ENCODE results near the gene OCLN. TPM values are rescaled to one million over a fixed set of nuclear protein-coding genes. Genes with fewer than 3 reads are reported as not detected.
"Not testable (repeated sequence)": the region's sequence is repeated elsewhere in the genome, so short reads cannot be mapped to it uniquely, and the experiment has no call there.

Gene OCLN
- total RNA-seq, 2 experiments from 2014 or later, result 0.57 to 2.1 TPM

DNA sequence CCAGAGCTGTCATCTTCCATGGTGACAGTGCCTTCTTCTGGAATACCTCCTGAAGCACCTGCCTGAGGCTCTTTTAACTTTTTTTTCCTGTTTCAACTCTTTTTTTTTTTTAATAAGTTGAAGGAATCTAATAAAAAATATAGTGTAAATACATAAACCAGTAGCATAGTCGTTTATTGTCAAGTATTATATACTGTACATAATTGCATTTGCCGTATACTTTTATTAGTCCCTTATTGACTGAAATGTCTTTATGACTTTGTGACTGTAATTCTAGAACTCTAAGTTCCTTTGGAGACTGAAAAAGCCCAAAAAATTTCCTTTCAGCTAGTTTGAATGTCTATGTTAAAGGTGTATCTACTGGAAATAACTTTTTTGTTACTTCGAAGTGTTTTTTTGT, 45.3 kb downstream of the OCLN start:
- H3K27ac Mint-ChIP-seq; DNase-seq; H3K27me3 Mint-ChIP-seq; POLR2A ChIA-PET; intact Hi-C loops (cut with DNase I, micrococcal nuclease); H3K4me1 Mint-ChIP-seq; CTCF ChIA-PET; H3K9me3 Mint-ChIP-seq (ENCODE audit: low read depth); ATAC-seq; H3K4me3 Mint-ChIP-seq; H3K36me3 Mint-ChIP-seq (ENCODE audit: low read depth): not testable (repeated sequence)

DNA sequence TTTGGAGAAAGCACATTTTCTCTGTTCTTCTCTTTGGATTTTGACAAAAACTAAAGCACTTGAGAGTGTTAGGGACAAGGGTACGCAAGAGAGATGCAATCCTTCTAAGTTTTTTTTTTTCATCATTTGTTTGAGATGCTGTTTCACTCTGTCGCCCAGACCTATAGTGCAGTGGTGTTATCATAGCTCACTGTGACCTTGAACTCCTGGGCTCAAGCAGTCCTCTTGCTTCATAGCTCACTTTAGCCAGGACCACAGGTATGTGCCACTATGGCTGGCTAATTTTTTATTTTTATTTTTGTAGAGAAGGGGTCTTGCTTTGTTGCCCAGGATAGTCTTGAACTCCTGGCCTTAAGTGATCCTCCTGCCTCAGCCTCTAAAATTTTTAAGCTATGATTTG, 46.1 kb downstream of the OCLN start:
- H3K27ac Mint-ChIP-seq, result not testable (repeated sequence)

DNA sequence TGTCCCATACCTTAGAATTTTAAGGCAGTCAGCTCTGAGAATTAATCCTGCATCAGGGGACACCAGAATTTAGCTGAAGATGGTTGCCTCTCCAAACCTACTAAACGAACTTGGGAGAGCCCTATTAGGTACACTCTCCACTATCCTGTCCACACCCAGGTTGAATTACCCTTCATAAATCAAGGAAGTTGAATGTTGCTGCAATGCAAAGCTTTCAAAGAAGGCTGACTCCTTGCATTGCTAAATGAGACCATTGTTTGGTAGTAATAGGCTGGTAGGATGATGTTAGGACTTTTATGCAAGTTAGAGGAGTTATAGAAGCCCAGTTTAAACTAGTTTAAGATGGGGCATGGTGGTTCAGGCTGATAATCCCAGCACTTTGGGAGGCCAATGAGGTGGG, 48.8 kb downstream of the OCLN start:
- intact Hi-C loops (cut with DNase I, micrococcal nuclease); H3K36me3 Mint-ChIP-seq (ENCODE audit: low read depth); DNase-seq; POLR2A ChIA-PET; H3K27ac Mint-ChIP-seq; H3K27me3 Mint-ChIP-seq; ATAC-seq; H3K4me1 Mint-ChIP-seq; H3K4me3 Mint-ChIP-seq; H3K9me3 Mint-ChIP-seq (ENCODE audit: low read depth); CTCF ChIA-PET: not testable (repeated sequence)

More for the DNA sequence above, 46.1 kb downstream of the OCLN start:
- H3K27me3 Mint-ChIP-seq; H3K4me3 Mint-ChIP-seq; POLR2A ChIA-PET; H3K36me3 Mint-ChIP-seq (ENCODE audit: low read depth); CTCF ChIA-PET; H3K9me3 Mint-ChIP-seq (ENCODE audit: low read depth); ATAC-seq; intact Hi-C loops (cut with DNase I, micrococcal nuclease); DNase-seq; H3K4me1 Mint-ChIP-seq: not testable (repeated sequence)

DNA sequence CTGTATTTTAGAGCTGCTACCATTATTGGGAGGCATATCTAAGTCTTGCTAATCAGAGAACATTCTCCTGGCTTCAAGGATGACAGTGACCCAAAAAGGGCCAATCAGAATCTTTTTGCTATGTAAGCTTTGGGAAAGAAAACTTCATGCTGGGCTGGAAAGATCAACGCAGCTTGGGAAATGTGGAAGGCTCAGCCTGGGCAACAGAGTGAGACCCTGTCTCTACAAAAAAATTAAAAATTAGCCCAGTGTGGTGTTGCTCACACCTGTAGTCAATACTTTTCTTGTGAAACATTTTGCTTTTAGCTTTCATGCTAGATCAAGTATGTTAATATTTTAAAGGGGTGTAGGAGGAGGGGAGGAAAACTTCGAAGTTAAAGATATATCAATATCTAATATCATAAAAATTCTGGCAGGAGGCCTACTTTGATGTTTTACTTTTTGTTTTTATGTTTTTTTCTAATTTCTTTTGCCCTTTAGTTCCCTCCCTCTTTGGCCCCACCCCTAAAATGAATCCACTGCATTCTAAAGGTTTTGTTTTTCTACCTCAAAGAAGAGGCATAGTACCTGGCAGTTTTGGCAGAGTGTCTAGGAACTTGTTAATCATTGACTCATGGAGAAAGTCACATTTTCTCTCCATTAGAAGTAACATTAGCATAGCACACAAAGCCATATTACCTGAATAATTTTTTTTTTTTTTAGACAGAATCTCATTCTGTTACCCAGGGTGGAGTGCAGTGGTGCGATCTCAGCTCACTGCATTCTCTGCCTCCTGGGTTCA, 50.4 kb downstream of the OCLN start:
- H3K27ac Mint-ChIP-seq; POLR2A ChIA-PET; H3K9me3 Mint-ChIP-seq (ENCODE audit: low read depth); H3K4me3 Mint-ChIP-seq; DNase-seq; H3K4me1 Mint-ChIP-seq; H3K27me3 Mint-ChIP-seq; intact Hi-C loops (cut with DNase I, micrococcal nuclease); ATAC-seq; H3K36me3 Mint-ChIP-seq (ENCODE audit: low read depth); CTCF ChIA-PET: not testable (repeated sequence)

DNA sequence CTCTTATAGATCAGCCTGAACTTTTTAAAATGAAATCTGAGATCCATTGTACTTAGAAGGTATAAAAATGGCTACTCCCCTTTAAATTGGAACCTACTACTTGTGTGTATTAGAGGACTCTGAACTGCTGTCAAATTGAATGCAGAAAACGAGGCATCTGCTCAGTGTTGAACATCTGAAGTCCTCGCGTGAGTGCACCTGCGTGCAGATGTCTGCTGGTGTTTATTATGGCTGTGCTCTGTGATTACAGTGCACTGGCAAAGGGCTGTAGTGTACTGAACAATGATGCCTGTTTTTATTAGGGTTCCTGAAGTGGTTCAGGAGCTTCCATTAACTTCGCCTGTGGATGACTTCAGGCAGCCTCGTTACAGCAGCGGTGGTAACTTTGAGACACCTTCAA, 52.0 kb downstream of the OCLN start:
- ATAC-seq; H3K9me3 Mint-ChIP-seq (ENCODE audit: low read depth); H3K36me3 Mint-ChIP-seq (ENCODE audit: low read depth); H3K27ac Mint-ChIP-seq; intact Hi-C loops (cut with DNase I, micrococcal nuclease); H3K27me3 Mint-ChIP-seq; H3K4me3 Mint-ChIP-seq; POLR2A ChIA-PET; DNase-seq; CTCF ChIA-PET; H3K4me1 Mint-ChIP-seq: not testable (repeated sequence)

DNA sequence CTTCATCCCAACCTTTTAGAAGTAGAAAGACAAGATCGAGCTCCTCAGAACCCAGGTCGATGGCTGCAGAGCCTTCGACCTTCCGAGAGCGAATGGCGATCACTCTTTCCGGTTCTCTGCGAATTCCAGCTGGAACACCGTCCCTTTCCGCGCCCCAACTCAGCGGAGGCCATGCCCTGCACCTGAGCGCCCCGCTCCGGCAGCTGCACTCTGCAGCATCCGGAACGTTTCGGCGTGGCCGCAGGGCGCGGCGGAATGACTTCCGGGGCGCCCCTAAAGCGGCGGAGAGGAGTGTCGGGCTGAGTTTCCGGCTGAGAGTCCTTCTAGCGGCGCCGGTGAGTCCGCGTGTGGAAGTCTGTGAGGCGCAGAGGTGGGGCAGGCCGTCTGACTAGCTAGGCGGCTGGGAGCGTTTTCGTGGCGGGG, 67.3 kb downstream of the OCLN start, which contains the start of gene GTF2H2C:
Gene GTF2H2C (plus strand): TSS at position 284 of the 423 bp plus-strand sequence. CDS start 4,942 bp downstream, outside the sequence.
- H3K36me3 Mint-ChIP-seq (ENCODE audit: low read depth); intact Hi-C loops (cut with DNase I, micrococcal nuclease); H3K4me1 Mint-ChIP-seq; POLR2A ChIA-PET; H3K27me3 Mint-ChIP-seq; CTCF ChIA-PET; H3K9me3 Mint-ChIP-seq (ENCODE audit: low read depth): not testable (repeated sequence)
- peak within 1 kb of the TSS; percentile 82 for H3K27ac Mint-ChIP-seq
- peak; percentile 99 for ATAC-seq
- peak within 1 kb of the TSS; percentile 79 for H3K4me3 Mint-ChIP-seq
- peak; percentile 82 for DNase-seq

DNA sequence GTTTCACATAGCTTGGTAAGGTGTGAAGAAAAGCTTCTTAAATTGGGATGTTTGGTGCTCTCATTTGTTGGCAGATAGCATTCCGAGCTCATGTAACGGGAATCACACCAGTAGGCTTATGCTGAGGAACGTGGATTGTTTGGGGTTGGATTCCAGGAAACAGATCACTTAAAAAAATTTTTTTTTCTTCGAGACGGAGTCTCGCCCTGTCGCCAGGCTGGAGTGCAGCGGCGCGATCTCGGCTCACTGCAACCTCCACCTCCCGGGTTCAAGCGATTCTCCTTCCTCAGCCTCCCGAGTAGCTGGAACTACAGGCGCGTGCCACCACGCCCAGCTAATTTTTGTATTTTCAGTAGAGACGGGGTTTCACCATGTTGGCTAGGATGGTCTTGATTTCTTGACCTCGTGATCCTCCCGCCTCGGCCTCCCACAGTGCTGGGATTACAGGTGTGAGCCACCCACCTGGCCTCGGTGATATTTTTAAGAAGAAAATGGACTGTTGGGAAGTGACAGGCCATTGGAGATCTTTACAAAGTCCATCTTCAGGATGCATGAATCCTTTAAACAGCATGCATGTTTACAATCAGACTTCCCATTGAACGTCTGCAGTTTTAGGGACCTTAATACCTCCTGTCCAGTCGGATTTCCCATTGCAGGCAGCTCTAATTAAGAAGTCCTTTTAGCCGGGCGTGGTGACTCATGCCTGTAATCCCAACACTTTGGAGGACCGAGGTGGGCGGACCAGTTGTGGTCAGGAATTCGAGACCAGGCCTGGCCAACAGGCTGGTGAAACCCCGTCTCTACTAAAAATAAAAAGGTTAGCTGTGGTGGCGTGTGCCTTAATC, 68.2 kb downstream of the OCLN start:
- intact Hi-C loops (cut with DNase I, micrococcal nuclease); H3K27ac Mint-ChIP-seq; H3K27me3 Mint-ChIP-seq; CTCF ChIA-PET; ATAC-seq; H3K4me1 Mint-ChIP-seq; H3K9me3 Mint-ChIP-seq (ENCODE audit: low read depth); POLR2A ChIA-PET; H3K36me3 Mint-ChIP-seq (ENCODE audit: low read depth): not testable (repeated sequence)
- peak; percentile 6 for DNase-seq
- peak overlapping the region; percentile 56 for H3K4me3 Mint-ChIP-seq

DNA sequence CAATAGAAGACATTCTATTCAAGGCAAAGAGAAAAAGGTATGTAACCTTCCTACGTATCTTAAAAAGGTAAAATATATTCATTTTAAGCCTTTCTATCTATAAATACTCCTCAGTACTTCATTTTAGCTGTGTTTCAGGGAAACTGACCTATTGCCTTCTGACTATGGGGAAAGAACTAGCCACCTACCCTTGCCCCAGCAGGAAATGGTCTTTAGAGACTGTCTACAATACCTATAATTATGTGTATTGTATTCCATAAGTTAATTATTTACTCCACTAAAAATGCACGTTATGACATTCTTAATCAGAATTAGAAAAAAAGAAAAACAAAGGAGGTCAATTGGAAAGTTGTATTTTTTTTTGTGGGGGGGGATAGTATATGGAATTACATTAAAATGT, 73.6 kb downstream of the OCLN start:
- ATAC-seq; DNase-seq; H3K9me3 Mint-ChIP-seq (ENCODE audit: low read depth); H3K4me1 Mint-ChIP-seq; intact Hi-C loops (cut with DNase I, micrococcal nuclease); H3K27ac Mint-ChIP-seq; H3K27me3 Mint-ChIP-seq; CTCF ChIA-PET; H3K4me3 Mint-ChIP-seq; H3K36me3 Mint-ChIP-seq (ENCODE audit: low read depth); POLR2A ChIA-PET: not testable (repeated sequence)

DNA sequence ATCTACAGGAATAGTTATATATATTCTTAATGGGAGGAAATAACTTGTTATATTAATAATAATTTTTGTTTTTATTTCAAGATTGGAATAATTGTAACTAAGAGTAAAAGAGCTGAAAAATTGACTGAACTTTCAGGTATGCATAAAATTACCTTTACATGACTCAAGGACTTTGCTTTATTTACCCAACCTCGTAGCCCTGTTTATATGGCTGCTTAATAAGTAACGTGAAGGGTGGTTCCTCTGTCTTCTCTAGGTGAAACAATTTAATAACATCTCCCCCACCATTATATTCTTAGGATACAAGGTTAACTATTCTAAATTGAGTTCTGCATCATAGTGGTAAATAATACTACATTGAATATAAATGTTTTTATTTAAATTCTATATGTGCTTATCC, 75.5 kb downstream of the OCLN start:
- DNase-seq; intact Hi-C loops (cut with DNase I, micrococcal nuclease); H3K4me1 Mint-ChIP-seq; H3K27ac Mint-ChIP-seq; CTCF ChIA-PET; H3K27me3 Mint-ChIP-seq; H3K4me3 Mint-ChIP-seq; ATAC-seq; H3K36me3 Mint-ChIP-seq (ENCODE audit: low read depth); H3K9me3 Mint-ChIP-seq (ENCODE audit: low read depth); POLR2A ChIA-PET: not testable (repeated sequence)

DNA sequence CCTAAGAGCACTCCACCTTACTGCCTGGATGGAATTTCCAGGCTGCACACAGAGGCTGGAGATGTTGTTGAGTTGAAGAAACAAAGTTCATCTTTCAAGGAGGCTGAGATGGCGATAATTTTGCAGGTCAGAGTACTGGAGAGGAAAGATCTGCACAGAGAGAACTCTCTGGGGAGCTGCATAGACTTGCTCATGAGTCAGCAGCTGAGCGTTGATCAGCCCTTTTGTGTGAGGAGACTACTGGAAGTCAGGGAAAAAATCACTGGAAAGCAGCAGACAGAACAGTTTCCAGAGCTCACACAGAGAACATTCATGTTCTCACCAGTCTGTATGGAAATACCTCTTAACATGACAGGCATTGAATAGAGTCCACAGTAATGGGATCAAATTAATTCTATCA, 90.8 kb downstream of the OCLN start:
- H3K9me3 Mint-ChIP-seq (ENCODE audit: low read depth); DNase-seq; H3K27ac Mint-ChIP-seq; H3K27me3 Mint-ChIP-seq; H3K36me3 Mint-ChIP-seq (ENCODE audit: low read depth); H3K4me3 Mint-ChIP-seq; CTCF ChIA-PET; ATAC-seq; H3K4me1 Mint-ChIP-seq; POLR2A ChIA-PET; intact Hi-C loops (cut with DNase I, micrococcal nuclease): not testable (repeated sequence)

DNA sequence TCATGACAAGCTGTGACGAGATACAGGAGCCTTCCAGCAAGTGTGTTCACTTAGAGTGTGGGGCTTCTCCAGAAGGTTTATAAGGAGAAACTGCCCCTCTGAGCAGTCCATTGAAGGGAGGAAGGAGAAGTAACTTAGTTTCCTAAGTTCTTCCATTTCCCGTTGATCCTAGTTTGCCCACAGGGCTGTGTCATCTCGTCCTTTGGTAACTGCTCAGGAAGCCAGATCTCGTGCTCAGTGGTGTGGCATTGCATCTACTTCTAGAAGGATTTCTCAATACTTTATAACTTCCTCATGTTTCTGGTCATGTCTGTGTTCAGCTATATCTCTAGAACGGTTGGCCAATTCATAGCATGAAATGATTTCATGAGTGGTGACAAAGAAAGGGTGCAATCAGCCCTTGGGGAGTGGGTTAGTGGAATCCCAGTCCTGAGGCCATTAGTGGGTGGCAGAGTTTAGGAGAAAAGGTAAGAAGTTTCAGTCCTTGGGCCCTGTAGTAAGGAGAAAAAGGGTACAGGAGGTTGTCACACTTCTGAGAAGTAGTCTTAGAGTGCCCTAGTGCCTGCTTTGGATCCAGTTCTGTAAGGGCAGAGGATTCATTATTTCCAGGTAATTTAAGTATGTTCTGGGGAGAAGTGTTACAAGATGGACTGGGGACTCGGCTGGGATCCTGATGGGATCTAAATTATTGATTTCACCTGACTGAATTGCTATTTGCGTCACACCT, 103.7 kb downstream of the OCLN start:
- H3K36me3 Mint-ChIP-seq (ENCODE audit: low read depth); H3K27me3 Mint-ChIP-seq; H3K27ac Mint-ChIP-seq; H3K4me1 Mint-ChIP-seq; CTCF ChIA-PET; POLR2A ChIA-PET; DNase-seq; intact Hi-C loops (cut with DNase I, micrococcal nuclease); ATAC-seq; H3K4me3 Mint-ChIP-seq; H3K9me3 Mint-ChIP-seq (ENCODE audit: low read depth): not testable (repeated sequence)
